Left hindlimb (tissue), 1 donor: Measurements from ENCODE around the gene CCDC174.
"Not testable (repeated sequence)": the region's sequence is repeated elsewhere in the genome, so short reads cannot be mapped to it uniquely, and the experiment has no call there.

Source experiments
- DNase-seq: peaks from one replicate; pipeline ENCODE4 v3.0.0-alpha.2; 2018

CCDC174 gene

DNA sequence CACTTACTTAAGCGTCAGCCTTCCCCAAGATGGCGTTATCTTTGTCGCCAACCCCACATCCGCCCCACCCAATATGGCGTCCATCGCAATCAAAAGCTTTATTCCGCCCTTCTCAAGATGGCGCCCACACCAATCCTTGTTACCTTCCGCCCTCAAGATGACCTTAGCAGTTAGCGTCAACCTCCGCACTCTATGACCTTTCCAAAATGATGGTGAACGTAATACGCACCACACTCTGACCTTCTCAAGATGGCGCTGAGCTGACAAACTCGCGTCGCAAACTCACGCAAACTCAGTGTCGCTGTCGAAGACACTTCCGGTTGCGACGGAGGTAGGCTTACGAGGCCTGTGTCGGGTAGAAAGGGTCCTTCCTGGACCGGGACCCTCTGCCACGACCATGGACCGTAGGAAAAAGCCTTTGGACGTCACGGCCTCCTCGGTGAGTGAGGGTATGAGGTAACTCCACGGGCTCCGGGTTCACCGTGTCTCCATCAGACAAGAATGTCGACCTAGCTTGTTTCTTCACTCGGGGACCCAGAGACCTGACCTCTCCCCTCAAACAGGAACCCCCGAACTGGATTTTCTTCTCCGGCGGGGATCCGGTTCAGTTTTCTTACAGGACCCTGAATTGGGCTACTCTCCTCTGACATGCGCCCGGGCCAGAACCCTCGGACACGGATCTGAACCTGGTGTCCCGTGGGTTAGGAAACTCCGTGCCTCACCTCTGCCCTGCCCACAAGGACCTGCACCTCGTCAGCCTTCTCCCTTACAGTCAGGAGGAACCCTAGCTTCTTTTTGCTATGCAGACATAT is at the start of gene CCDC174:
CCDC174 (plus strand) TSS at position 323 of the 812 bp plus-strand sequence; CDS start at position 398, 75 bp downstream.
- DNase-seq, result peak; percentile 97

DNA sequence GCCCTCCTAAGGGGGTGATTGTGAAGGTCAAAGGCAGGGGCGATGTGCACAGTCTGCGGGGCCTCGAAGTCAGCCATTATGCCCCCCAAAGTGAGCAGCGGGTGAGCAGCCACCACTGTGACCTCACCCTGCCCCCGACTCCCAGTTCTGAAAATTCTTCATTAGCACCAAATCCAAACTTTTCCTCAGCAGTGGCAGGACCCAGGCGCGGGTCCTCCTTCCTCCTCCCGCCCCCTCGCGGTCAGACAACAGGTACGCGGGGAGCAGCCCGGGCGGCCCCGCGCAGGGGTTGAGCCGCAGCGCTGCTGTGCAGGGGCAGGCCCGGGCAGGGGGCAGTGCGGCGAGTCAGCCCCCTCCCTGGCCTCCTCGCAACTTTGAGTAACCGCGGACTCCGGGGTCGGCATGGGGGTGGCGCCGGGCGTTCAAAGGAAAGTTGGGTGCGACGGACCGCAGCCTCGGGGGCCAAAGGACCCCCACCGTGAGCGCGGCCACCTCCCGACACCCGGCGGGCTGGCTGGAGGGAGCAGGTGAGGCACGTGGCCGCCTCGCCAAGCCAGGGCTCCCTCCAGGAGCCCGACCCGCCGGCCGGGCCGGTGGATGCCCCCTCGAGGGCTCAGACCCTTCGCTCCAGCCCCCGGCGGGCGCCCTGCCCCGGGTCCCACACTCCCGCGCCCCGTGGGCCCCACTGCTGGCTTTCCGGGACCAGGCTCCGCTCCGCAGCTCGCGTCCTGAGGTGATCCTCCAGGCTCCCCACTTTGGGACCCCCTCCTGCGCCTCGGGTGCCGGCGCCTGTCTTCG is 49.4 kb upstream of the CCDC174 start:
- DNase-seq, result no peak

DNA sequence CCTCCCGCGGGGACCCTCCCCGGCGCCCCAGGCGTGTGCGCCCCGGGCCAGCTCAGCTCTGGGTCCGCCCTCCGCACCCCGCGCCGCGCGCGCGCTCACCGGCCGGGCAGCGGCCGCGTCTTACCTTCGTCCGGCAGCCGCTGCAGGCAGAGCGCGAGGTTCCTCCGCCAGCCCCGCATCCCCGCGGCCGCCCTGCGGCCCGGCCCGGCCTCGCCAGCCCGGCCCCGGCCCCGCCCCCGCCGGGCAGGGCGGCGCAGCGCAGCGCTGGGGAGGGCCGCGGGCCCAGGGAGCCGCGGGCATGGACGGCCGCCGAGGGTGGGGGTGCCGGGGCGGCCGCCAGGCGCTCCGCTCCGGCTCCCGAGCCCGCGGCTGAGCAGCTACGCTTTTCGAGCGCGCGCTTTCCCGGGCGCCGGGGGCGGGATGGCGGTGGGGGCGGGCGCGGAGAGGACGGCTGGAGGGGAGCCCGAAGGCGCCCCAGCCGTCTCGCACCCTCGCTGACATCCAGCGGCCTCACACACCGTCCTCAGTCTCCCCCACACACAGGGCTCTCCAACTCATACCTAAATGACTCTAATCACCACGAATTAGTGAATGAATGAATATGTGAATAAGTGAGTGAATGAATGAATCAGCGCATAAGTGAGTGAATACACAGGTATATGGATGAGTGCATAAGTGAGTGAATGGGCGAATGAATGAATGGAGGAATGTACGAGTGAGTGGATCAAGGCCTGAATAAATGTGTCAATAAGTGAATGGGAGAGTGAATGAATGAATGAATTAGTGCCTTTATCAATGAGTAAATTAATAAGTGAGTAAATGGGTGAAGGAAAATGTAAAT is 48.5 kb upstream of the CCDC174 start:
- DNase-seq, result no peak

DNA sequence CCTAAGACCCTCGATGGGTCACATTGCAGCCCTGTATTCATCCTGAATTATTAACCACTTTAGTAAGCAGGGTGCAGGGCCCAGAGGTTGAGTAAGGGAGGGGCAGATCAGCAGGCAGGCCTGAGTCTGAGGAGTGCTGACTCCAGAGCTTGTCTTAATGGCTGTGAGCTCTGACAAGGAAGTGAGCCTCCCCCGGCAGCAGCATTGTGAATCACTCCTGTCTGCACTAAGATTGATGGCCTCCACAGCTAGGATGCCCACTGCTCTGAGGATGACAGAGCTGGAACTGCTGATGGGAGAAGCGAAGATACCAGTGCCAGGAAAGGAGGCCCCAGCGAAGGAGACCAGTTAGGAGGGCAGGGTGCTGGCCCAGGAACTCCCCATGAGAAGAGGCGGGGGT is 46.5 kb upstream of the CCDC174 start:
- DNase-seq, result no peak

DNA sequence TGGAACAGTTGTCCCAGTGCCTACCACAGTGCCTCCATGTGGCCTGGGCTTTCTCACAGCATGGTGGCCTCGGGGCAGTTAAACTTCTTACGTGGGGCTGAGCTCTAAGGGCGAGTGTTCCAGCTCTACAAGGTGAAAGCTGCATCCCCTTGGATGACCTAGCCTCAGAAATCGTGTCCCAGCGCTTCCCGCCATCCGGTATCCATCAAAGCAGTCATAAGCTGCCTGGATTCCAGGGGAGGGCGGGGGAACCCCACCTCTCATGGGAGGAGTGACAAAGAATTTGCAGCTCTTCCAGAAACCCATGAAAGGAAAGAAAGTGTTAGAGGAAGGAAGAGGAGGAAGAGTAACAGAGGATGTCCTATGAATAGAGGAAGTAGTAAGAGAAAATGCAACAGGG is 45.8 kb upstream of the CCDC174 start:
- no peak for DNase-seq

DNA sequence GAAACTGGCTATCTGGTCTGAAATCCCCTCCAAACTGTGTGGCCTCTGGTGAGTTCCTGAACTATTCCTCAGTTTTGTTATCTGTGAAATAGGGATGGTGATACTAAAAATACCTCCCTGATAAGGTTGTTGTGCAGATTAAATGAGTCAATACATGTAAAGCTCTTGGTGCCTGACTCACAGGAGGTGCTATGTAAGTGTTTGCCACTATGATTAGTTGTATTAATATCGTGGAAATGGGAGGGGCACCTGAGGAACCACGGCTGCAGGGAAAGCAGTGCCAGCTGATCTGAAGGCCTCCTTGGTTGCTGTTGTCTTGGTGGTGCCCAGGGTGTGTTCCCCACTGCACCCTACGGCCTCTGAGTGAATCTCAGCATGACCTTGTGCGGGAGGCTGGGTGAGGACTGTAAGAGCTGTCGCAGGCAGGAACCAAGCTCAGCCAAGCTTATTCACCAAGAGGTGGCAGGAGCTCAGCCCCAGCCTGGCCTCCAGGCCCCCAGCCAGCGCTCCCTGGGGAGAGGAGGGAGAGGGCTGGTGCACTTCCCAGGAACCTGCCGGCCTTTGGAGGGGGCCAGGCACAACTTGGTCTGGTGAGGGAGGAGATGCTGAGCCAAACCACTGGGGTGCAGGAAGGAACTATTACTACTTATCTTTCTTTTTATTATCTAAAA is 44.8 kb upstream of the CCDC174 start:
- no peak for DNase-seq

DNA sequence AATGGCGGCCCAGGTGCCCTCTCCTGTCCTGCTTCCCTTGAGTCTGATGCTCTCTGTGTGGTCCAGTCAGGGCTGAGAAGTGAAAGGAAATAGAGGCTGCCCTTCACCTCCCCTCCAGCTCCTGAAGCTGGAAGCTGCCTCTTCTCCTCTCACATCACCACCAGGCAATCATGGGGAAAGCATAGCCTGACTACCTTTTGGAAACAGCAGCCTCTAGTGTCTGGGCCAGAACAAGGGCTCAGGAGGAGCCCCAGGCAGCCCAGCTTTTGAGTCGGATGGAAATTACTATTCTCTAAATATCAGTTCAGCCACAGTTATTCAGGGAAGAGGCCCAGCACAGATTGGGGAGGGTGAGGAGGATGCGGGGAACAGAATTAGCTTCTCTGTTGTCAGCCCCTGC is 43.3 kb upstream of the CCDC174 start:
- no peak for DNase-seq

DNA sequence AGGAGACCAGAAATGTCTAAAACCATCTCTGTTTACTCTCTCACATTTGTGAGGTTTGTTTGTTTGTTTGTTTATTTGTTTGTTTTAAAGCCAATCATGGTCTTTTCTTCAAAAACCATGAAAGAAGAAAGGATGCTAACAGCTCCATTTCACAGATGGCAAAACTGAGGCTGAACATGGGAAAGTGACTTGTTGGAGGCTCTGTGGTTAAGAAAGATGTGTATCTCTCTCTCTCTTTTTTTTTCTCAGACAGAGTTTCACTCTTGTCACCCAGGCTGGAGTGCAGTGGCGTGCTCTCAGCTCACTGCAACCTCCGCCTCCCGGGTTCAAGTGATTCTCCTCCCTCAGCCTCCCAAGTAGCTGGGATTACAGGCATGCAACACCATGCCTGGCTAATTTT is 42.5 kb upstream of the CCDC174 start:
- not testable (repeated sequence) for DNase-seq

DNA sequence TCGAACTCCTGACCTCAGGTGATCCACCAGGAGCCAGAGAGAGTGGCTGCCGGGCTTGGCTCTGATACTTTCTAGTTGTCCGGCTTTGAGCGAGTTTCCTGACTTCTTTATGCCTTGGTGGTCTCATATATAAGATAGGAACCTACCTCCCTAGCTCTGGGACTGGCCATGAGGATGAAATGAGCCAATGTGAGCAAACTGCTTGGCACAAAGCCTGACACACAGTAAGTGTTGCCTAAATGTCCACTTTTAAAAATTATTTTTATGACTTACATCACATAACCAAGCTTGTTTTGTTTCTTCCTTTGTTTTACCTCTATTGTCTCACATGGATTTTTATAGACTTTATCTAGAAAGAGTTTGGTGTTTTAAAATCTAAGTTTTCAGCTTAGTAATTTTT is 42.1 kb upstream of the CCDC174 start:
- DNase-seq, result no peak

DNA sequence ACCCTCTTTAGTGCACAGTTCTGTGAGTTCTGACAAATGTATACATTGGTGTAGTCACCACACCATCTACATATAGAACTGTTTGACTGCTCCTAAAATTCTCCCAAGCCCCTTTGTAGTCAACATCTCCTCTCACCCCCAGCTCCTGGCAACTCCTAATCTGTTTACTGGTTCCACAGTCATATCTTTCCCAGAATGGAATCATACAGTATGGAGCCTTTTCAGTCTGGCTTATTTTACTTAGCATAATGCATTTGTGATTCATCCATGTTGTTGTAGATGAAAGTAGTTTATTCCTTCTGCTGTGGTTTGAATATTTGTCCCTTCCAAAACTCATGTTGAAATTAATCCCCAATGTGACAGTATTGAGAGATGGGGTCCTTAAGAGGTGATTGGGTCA is 41.6 kb upstream of the CCDC174 start:
- no peak for DNase-seq

DNA sequence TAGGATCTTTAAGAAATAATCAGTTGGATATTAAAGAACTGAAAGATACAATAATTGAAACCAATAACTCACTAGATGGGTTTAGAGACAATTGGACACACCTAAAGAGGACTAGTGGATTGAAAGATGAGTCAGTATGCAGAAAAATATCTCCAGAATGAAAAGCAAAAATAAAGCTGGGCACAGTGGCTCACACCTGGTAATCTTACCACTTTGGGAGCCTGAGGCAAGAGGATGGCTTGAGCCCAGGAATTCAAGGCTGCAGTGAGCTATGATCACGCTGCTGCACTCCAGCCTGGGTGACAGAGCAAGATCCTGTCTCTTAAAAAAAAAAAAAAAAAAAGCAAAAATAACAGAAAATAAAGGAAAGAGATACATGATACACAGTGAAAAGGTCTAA is 37.4 kb upstream of the CCDC174 start:
- DNase-seq, result no peak

DNA sequence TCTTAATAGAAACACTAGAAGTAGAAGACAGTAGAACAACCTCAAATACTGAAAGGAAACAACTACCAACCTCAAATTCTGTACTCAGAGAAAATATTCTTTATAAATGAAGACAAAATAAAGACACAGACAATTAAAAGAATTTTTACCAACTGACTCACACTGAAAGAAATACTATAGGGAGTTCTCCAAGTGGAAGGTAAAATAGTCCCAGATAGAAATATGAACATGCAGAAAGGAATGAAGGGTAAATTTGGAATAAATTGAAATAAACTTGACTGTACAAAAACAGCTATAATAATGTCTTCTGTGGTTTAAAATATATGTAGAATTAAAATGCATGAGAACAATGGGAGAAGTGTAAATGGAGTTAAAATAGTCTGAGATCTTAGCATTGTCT is 36.7 kb upstream of the CCDC174 start:
- DNase-seq, result no peak

DNA sequence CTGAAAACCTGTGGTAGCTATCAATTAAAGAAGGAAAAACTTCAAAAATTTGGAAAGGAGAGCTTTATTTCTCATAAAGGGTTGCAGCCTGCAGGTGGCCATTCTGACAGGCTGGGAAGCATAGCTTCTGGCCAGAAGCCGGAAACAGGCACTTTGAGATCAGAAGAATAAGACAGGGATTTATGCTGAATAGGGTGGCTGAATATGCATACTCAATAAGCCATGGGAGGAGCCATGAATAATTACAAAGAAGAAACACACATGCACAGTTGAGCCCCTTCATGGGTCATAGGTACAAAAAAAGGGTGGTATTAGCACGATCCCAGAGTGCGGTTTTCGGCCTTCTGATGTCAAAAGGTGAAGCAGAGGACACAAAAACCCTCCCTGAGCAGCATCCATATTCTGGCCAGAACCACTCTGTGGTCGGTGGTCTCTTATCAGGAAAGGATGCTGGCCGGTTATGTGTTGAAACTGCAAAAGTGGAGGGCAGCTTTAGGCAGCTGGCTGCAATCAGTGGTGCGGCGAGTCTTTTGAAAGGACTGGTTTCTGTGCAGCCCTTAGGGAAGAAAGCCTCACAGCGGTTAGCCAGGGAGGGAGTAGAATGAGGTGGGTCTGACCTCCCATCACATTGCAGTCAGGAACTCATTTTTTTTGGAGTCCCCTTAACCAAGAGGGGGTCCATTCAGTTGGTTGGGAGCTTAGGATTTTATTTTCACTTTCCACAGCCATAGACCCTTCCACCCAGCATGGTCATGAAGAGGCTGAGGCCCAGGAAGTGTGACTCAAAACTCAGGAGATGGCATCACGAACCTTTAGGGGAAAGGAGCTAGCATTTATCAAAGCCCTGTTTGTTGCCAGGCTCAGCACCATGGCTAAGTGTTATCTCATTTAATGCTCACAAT is 34.7 kb upstream of the CCDC174 start:
- no peak for DNase-seq

DNA sequence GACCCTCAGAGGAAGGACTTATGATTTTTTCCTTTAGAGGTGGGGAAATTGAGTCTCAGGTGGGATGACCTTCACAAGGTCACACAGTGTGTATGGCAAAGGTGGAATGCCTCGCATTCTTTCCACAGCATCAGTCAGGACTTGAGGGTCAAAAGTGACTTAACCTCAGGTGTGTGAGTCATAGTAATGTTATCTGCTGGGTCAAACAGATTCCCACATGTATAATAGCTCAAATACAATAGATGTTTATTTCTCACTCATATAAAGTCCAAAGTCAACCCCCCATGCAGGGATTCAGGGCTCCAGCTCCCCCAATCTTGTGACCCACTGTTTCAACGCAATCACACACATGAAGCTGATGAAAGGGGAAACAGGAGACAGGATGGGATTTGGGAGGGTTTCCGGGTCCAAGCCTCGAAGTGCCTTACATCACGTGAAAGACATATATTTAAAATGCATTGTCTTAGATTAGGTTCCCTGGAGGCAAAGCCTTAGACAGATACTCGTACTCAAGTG is 34.0 kb upstream of the CCDC174 start:
- DNase-seq, result no peak

DNA sequence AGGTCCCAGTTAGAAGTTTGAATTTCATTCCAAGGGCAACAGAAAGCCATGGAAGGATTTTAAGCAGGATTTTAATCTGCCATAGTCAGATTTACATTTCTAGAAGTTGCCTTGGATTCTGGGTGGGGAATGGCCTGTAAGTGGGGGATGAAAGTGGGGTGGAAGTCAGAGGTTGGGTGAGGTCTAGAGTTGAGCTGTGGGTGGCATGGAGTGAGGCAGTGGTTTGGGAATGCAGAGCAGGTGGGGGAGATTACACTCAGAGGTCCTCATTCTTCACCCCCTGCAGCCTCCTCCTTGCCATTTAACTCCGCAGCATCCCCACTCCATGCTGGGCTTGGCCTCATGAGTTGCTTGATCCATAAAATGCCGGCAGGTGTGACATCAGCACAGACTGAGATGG is 32.0 kb upstream of the CCDC174 start:
- no peak for DNase-seq

DNA sequence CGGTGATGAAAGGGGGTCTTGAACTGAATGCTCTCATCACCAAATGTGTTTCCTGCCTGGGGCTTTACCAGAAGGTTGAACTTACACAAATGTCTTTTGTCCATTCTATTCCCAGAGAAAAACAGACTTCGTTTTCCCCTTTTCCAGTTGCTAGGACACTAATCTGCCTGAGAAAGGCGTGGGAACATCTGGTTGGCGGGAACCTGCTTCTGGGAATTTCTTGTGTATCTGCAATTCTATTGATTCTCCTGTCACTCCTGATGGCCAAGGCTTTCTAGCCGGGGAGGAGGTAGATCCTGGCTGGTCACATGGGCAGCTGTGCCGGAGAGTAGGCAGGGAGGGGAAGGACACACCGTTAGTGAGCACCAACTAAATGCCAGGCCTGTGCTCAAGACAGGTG is 31.1 kb upstream of the CCDC174 start:
- no peak for DNase-seq

DNA sequence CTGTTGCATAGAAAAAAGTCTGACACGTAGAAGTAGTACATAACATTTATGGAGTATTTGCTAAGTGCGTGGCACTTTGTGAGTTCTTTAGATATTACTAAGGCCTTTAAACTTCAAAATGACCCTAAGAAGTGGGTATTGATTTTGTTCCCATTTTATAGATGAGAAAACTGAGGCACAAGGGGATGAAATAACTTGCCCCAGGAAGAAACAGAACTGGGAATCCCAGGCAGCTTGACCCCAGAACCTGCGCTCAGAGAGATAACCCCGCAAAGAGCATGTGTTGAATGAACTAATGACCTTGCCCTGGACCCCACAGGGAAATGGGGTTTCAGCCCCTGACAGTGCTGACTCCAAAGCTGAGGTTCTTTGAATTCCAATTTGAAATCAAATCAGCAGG is 30.5 kb upstream of the CCDC174 start:
- no peak for DNase-seq

DNA sequence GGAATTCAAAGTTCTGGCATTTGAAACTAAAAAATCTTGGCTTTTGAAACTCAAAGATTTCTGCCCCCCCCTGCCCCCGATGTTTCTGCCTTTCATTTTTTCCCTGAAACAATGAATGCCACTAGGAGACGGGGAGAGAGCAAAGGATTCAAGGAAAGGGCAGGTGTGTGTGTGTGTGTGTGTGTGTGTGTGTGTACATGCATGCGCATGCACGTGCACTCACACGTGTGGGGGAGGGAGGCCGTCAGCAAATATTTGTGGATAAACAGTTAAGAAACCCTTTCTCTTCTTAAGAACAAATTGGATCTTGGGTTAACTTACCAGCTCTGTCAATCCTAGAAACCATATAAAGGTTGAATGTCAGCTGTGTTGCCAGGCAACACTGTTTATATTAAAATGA is 29.2 kb upstream of the CCDC174 start:
- no peak for DNase-seq

DNA sequence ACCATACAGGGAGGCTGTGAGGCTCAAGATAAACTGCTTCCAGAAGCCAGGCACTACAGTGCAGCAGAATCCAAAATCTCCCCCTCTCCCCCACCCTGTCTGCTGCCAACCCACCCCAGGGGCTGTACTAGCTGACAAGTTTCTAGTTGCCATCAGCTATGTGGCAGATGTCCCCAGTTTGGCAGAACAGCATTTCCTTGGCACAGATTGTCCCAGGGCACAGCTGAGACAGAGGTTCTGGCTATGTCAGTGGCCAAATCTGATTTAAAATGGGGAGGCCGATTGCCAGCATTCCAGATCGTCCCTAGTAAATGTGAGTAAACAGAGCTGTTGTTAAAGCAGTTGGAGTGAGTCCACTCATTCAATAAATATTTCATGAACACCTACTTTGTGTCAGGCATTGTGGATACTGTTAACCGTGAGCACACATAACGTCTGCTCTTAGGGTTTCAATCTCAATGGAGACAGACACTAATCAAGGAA is 28.0 kb upstream of the CCDC174 start:
- no peak for DNase-seq

DNA sequence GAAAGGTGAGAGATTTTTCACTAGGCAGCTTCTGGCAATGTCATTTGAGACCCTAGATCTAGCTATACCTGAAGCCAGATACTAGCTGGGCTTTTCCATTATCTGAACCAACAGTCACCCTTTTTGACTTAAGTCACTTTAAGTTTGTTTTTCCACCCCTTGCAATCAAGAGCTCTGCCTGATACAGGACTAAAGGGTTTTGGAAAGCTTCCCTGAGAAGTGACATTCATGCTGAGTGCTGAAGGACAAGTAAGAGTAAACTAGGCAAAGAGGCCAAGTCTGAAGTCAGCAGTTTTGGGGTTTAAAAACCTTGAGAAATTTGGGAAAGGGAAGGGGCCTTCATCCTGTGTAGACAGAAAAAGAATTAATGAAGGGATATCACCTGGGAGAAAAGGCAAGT is 27.1 kb upstream of the CCDC174 start:
- no peak for DNase-seq

DNA sequence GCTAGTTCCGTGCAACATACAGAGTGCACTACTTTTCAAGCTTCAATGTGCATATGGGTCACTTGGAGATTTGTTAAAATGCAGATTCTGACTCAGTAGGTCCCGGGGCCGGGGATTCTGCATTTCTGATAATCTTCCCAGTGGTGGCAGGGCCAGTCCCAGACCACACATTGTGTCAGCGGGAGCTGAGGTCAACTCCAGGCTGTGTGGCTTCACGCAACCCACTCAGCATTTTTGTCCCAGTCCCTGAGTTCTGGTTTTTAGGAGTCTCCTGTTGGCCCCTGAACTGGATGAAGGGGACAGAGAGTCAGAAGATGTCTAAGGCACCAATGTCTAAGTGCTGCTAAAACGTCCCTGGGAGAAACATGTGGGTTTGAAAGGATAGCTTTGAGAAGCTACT is 26.1 kb upstream of the CCDC174 start:
- DNase-seq, result no peak
